Tibial nerve (tissue), 4 donors: ENCODE data around the gene STAC3. TPM values are rescaled to one million over a fixed set of nuclear protein-coding genes. Genes with fewer than 3 reads are reported as not detected.

Experiments
- DNase-seq, 2 donors: peaks; one replicate each; pipeline ENCODE4 v3.0.0-alpha.2; 2019; ENCODE audit warnings: low spot score in 2 of 2
- H3K27ac ChIP-seq, 4 donors: fragments of 200-600 bp; sonication (generic) in 3 of 4; one replicate each; pipeline ENCODE4 v1.5.1; 2017 to 2019; ENCODE audit warnings: mild to moderate bottlenecking in 1 of 4
- H3K27me3 ChIP-seq, 2 donors: fragments of 200-600 bp; sonication (generic) in 1 of 2; one replicate each; pipeline versions ENCODE4 v1.5.1 to v1.6.0; 2017 to 2019
- H3K36me3 ChIP-seq, 3 donors: fragments of 200-600 bp; sonication (generic); one replicate each; pipeline ENCODE4 v1.5.1; 2018 to 2019
- H3K4me1 ChIP-seq, 4 donors: fragments of 200-600 bp; sonication (generic) in 3 of 4; one replicate each; pipeline ENCODE4 v1.5.1; 2017 to 2019
- H3K4me3 ChIP-seq, 4 donors: fragments of 200-600 bp; sonication (generic) in 3 of 4; one replicate each; pipeline ENCODE4 v1.5.1; 2017 to 2019; ENCODE audit warnings: mild to moderate bottlenecking in 1 of 4, moderate library complexity in 1 of 4
- H3K9me3 ChIP-seq, 4 donors: fragments of 200-600 bp; sonication (generic) in 3 of 4; one replicate each; pipeline ENCODE4 v1.5.1; 2017 to 2019
- EP300 ChIP-seq, 2 donors: sonication (generic); formaldehyde crosslinking; IDR thresholded peaks; one replicate each; pipeline ENCODE4 v1.6.1; 2017; ENCODE audit warnings: antibody characterized with exemption in 2 of 2, mild to moderate bottlenecking in 1 of 2
- POLR2A ChIP-seq, 2 donors: fragments of 450-650 bp; IDR thresholded peaks; one replicate each; pipeline ENCODE4 v1.6.1; 2017; ENCODE audit warnings: antibody characterized with exemption in 2 of 2, mild to moderate bottlenecking in 2 of 2, moderate library complexity in 2 of 2
- WGBS, 2 donors: methylation state at CpG; one replicate each; pipeline ENCODE4 v1.1.5; 2018; 5-methylcytosine and 5-hydroxymethylcytosine counted together
- total RNA-seq, 4 donors: library from RNA; depleted of rRNA; stranded (reverse); fragments of >200 nt; gene quantifications; one replicate each; pipeline ENCODE4 v1.1.0, GENCODE V29; 2016
- TF ChIP-seq, protein P1 (sequence below), 5 experiments: fragments of 200-600 bp in 3 of 5; fragments of 450-650 bp in 2 of 5; sonication (generic) in 3 of 5; IDR thresholded peaks; one replicate each; pipeline ENCODE4 v1.5.1; 2016 to 2019; ENCODE audit warnings: antibody characterized with exemption in 5 of 5, mild to moderate bottlenecking in 3 of 5, moderate library complexity in 2 of 5

Gene STAC3
- total RNA-seq, 4 donors from 2014 or later, result 1.7 to 5.0 (median 3.6) TPM; not detected in 1

DNA sequence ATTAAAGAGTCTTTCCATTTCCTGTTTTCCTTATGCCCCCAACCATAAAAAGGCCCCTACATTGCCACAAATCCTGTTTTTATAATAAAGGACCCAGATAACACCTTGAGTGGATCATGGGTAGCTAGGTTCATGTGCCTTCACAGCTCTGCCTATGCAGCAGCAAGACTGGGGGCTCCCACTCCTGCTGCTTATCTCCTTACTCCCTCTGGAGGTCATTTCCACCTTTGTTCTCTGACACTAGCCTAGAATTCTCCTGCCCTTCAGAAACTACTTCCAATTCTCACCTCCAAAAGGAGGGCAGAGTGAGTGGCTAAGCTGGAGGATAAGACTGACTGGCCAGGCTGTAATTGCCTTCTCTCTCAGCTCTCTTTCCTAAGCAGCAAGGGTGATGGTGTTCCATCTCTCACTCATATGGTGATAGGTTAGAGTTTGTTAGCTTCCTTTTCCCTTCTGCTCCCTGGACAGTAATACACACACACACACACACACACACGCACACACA lies 20.0 kb upstream of the STAC3 start:
- H3K4me1 ChIP-seq, result no peaks in the 10 kb centered on the region
- H3K27ac ChIP-seq, result no peak overlapping the region
- no peak for DNase-seq
- TF ChIP-seq, protein P1, sequence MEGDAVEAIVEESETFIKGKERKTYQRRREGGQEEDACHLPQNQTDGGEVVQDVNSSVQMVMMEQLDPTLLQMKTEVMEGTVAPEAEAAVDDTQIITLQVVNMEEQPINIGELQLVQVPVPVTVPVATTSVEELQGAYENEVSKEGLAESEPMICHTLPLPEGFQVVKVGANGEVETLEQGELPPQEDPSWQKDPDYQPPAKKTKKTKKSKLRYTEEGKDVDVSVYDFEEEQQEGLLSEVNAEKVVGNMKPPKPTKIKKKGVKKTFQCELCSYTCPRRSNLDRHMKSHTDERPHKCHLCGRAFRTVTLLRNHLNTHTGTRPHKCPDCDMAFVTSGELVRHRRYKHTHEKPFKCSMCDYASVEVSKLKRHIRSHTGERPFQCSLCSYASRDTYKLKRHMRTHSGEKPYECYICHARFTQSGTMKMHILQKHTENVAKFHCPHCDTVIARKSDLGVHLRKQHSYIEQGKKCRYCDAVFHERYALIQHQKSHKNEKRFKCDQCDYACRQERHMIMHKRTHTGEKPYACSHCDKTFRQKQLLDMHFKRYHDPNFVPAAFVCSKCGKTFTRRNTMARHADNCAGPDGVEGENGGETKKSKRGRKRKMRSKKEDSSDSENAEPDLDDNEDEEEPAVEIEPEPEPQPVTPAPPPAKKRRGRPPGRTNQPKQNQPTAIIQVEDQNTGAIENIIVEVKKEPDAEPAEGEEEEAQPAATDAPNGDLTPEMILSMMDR (IDR thresholded peaks at IDR 0.05), result no peak
- TF ChIP-seq EP300 (IDR thresholded peaks at IDR 0.05) (no peak), POLR2A (IDR thresholded peaks at IDR 0.05) (no peak)
- 83 to 85% methylated on average over 1 of the region's 1 CpG for WGBS, 2 donors
- H3K27me3 ChIP-seq, result no peaks in the 10 kb centered on the region
- H3K36me3 ChIP-seq, result peaks cover 0 to 81% (median 26%) of the 10 kb centered on the region in 3 donors
- H3K4me3 ChIP-seq, result no peak overlapping the region
- H3K9me3 ChIP-seq, result no peaks in the 10 kb centered on the region

- no peaks in the 10 kb centered on the region for H3K9me3 ChIP-seq
- DNase-seq, result no peak
- H3K27ac ChIP-seq, result no peak overlapping the region
- WGBS, 2 donors, result 82 to 85% methylated on average over 7 of the region's 7 CpGs
- H3K4me1 ChIP-seq, result peaks cover 0 to 6% (median 0%) of the 10 kb centered on the region in 4 donors
- TF ChIP-seq, protein P1 (IDR thresholded peaks at IDR 0.05), result no peak
- TF ChIP-seq POLR2A (IDR thresholded peaks at IDR 0.05) (no peak), EP300 (IDR thresholded peaks at IDR 0.05) (no peak)
- peaks cover 0 to 87% (median 32%) of the 10 kb centered on the region in 3 donors for H3K36me3 ChIP-seq
- no peak overlapping the region for H3K4me3 ChIP-seq
- H3K27me3 ChIP-seq, result no peaks in the 10 kb centered on the region
Measured at GRCh38 chr12:57268264-57268663, 17.3 kb upstream of the STAC3 start.

- H3K9me3 ChIP-seq, result no peaks in the 10 kb centered on the region
- no peak overlapping the region for H3K4me3 ChIP-seq
- H3K27me3 ChIP-seq, result no peaks in the 10 kb centered on the region
- H3K4me1 ChIP-seq, result peaks cover 0 to 6% (median 0%) of the 10 kb centered on the region in 4 donors
- DNase-seq, result no peak
- no peak overlapping the region for H3K27ac ChIP-seq
- H3K36me3 ChIP-seq, result peaks cover 0 to 87% (median 23%) of the 10 kb centered on the region in 3 donors
- TF ChIP-seq POLR2A (IDR thresholded peaks at IDR 0.05) (no peak), EP300 (IDR thresholded peaks at IDR 0.05) (no peak)
- TF ChIP-seq, protein P1 (IDR thresholded peaks at IDR 0.05), result no peak
Measured at GRCh38 chr12:57266681-57267080, 15.7 kb upstream of the STAC3 start.

DNA sequence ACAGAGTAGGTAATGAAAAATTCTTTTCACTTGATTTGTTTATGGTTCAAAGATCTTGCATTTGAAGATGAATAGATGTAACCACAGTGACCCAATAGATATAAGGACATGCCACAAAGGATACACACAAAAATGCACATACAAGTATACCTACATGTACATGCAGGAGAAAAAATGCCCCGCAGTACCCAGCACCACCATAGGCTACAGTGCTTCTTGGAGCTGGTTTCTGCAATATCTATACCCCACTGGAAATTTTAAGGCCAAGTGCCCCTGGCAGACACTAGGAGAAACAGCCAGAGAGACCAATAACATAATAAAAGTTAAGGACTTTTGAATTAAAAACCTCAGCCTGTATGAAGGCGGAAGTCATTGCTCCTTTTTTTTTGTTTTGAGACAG lies 12.1 kb upstream of the STAC3 start:
- no peak overlapping the region for H3K27ac ChIP-seq
- H3K9me3 ChIP-seq, result no peaks in the 10 kb centered on the region
- 90 to 94% methylated on average over 2 of the region's 2 CpGs for WGBS, 2 donors
- H3K27me3 ChIP-seq, result no peaks in the 10 kb centered on the region
- H3K4me3 ChIP-seq, result no peak overlapping the region
- TF ChIP-seq, protein P1 (IDR thresholded peaks at IDR 0.05), result no peak
- DNase-seq, result no peak
- H3K4me1 ChIP-seq, result peaks cover 0 to 6% (median 0%) of the 10 kb centered on the region in 4 donors
- peaks cover 0 to 86% (median 10%) of the 10 kb centered on the region in 3 donors for H3K36me3 ChIP-seq

DNA sequence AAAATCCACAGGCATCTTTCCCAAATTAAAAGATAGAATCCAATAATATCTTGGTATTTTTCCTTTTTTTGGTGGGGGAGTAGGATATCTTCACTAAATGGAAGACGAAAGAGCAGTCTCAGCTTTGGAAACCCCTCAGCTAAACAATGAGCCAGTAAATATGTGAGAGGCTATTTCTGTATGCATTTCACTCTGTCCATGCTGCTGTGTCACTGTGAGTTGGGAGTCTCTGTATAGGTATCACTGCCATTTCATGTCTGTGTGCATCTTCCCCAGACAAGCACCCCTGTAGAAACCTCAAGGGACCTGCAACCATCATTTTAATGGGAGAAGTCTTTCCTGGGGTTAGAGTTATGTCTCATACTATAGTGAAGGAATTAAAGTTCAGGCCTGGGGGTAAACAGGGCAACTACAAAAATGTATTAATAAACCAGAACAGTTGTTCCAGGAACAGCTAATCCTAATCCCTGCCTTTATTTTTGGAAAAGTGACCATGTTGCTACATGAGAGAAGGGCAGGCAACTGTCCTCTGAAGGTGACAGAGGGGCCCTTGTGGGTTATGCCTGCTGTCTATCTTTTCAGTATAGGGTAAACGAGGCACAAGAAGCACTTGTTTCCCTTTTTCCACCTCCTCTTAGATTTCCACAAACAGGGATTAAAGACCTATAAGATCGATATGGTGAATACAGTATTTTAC lies 11.3 kb upstream of the STAC3 start:
- Histone ChIP-seq H3K4me3 (no peak overlapping the region), H3K36me3 (peaks cover 4 to 86% (median 15%) of the 10 kb centered on the region in 3 donors), H3K9me3 (no peaks in the 10 kb centered on the region), H3K27me3 (no peaks in the 10 kb centered on the region), H3K27ac (no peak overlapping the region), H3K4me1 (peaks cover 0 to 6% (median 0%) of the 10 kb centered on the region in 4 donors)
- TF ChIP-seq POLR2A (IDR thresholded peaks at IDR 0.05) (no peak), EP300 (IDR thresholded peaks at IDR 0.05) (no peak)
- TF ChIP-seq, protein P1 (IDR thresholded peaks at IDR 0.05), result no peak
- 77 to 88% methylated on average over 3 of the region's 3 CpGs for WGBS, 2 donors
- DNase-seq, result no peak
